ENCODE results near the gene MRPL14.

MRPL14 gene

GRCh38 chr6:44152533-44152932, 25.3 kb upstream of the MRPL14 start:
- no peaks in the 10 kb centered on the region for H3K9me3 ChIP-seq (ENCODE audit: low read depth, low read length)
- DNase-seq (ENCODE audit: low read depth, low spot score): no peak
- peaks cover 17% of the 10 kb centered on the region; the same call in 1 of the 2 replicates for H3K36me3 ChIP-seq (ENCODE audit: insufficient read depth, low read length)
- no peak overlapping the region for H3K27ac ChIP-seq
- H3K4me3 ChIP-seq: no peak overlapping the region
- TF ChIP-seq POLR2AphosphoS5 (IDR thresholded peaks at IDR 0.05; ENCODE audit: borderline replicate concordance, low read depth, low read length): no peak
- no peak overlapping the region for H3K9ac ChIP-seq (ENCODE audit: insufficient read length)

- DNase-seq (ENCODE audit: low read depth, low spot score): no peak
- Histone ChIP-seq H3K9ac (ENCODE audit: insufficient read length) (no peak overlapping the region), H3K9me3 (ENCODE audit: low read depth, low read length) (no peaks in the 10 kb centered on the region), H3K27ac (no peak overlapping the region), H3K36me3 (ENCODE audit: insufficient read depth, low read length) (peaks cover 18% of the 10 kb centered on the region; the same call in 1 of the 2 replicates), H3K4me3 (no peak overlapping the region)
- TF ChIP-seq FOXP2 (optimal IDR thresholded peaks at IDR 0.05; ENCODE audit: control extremely low read depth, extremely low read length, insufficient read depth) (no peak), POLR2AphosphoS5 (IDR thresholded peaks at IDR 0.05; ENCODE audit: borderline replicate concordance, low read depth, low read length) (no peak), EZH2 (IDR thresholded peaks at IDR 0.05) (no peak)
These were observed 24.8 kb upstream of the MRPL14 start for GRCh38 chr6:44152109-44152461.

GRCh38 chr6:44151348-44152108, 24.3 kb upstream of the MRPL14 start:
- Histone ChIP-seq H3K4me3 (no peak overlapping the region), H3K36me3 (ENCODE audit: insufficient read depth, low read length) (peaks cover 18% of the 10 kb centered on the region; the same call in 1 of the 2 replicates), H3K27ac (no peak overlapping the region), H3K9me3 (ENCODE audit: low read depth, low read length) (no peaks in the 10 kb centered on the region), H3K9ac (ENCODE audit: insufficient read length) (no peak overlapping the region)
- no peak for DNase-seq (ENCODE audit: low read depth, low spot score)
- TF ChIP-seq EZH2 (IDR thresholded peaks at IDR 0.05) (no peak), FOXP2 (optimal IDR thresholded peaks at IDR 0.05; ENCODE audit: control extremely low read depth, extremely low read length, insufficient read depth) (no peak), POLR2AphosphoS5 (IDR thresholded peaks at IDR 0.05; ENCODE audit: borderline replicate concordance, low read depth, low read length) (no peak)

- Histone ChIP-seq H3K9ac (ENCODE audit: insufficient read length) (no peak overlapping the region), H3K27ac (no peak overlapping the region), H3K9me3 (ENCODE audit: low read depth, low read length) (no peaks in the 10 kb centered on the region), H3K4me3 (no peak overlapping the region), H3K36me3 (ENCODE audit: insufficient read depth, low read length) (peaks cover 26% of the 10 kb centered on the region; the same call in 1 of the 2 replicates)
- TF ChIP-seq POLR2AphosphoS5 (IDR thresholded peaks at IDR 0.05; ENCODE audit: borderline replicate concordance, low read depth, low read length): no peak
- no peak for TF ChIP-seq FOXP2 (optimal IDR thresholded peaks at IDR 0.05; ENCODE audit: control extremely low read depth, extremely low read length, insufficient read depth)
- TF ChIP-seq EZH2 (IDR thresholded peaks at IDR 0.05): no peak
- no peak for DNase-seq (ENCODE audit: low read depth, low spot score)
These were observed 23.2 kb upstream of the MRPL14 start for GRCh38 chr6:44150317-44150917.

GRCh38 chr6:44149369-44150012, 22.2 kb upstream of the MRPL14 start:
- Histone ChIP-seq H3K36me3 (ENCODE audit: insufficient read depth, low read length) (peaks cover 26% of the 10 kb centered on the region; the same call in 1 of the 2 replicates), H3K4me3 (no peak overlapping the region), H3K9ac (ENCODE audit: insufficient read length) (no peak overlapping the region), H3K9me3 (ENCODE audit: low read depth, low read length) (no peaks in the 10 kb centered on the region), H3K27ac (no peak overlapping the region)
- TF ChIP-seq POLR2AphosphoS5 (IDR thresholded peaks at IDR 0.05; ENCODE audit: borderline replicate concordance, low read depth, low read length) (no peak), EZH2 (IDR thresholded peaks at IDR 0.05) (no peak), FOXP2 (optimal IDR thresholded peaks at IDR 0.05; ENCODE audit: control extremely low read depth, extremely low read length, insufficient read depth) (no peak)
- no peak for DNase-seq (ENCODE audit: low read depth, low spot score)

GRCh38 chr6:44148306-44148705, 21.1 kb upstream of the MRPL14 start:
- Histone ChIP-seq H3K27ac (no peak overlapping the region), H3K9me3 (ENCODE audit: low read depth, low read length) (no peaks in the 10 kb centered on the region), H3K9ac (ENCODE audit: insufficient read length) (no peak overlapping the region), H3K4me3 (no peak overlapping the region), H3K36me3 (ENCODE audit: insufficient read depth, low read length) (peaks cover 35% of the 10 kb centered on the region)
- TF ChIP-seq EZH2 (IDR thresholded peaks at IDR 0.05) (no peak), FOXP2 (optimal IDR thresholded peaks at IDR 0.05; ENCODE audit: control extremely low read depth, extremely low read length, insufficient read depth) (no peak), POLR2AphosphoS5 (IDR thresholded peaks at IDR 0.05; ENCODE audit: borderline replicate concordance, low read depth, low read length) (no peak)
- no peak for DNase-seq (ENCODE audit: low read depth, low spot score)

- TF ChIP-seq FOXP2 (optimal IDR thresholded peaks at IDR 0.05; ENCODE audit: control extremely low read depth, extremely low read length, insufficient read depth): no peak
- TF ChIP-seq EZH2 (IDR thresholded peaks at IDR 0.05): no peak
- TF ChIP-seq POLR2AphosphoS5 (IDR thresholded peaks at IDR 0.05; ENCODE audit: borderline replicate concordance, low read depth, low read length): no peak
- Histone ChIP-seq H3K9ac (ENCODE audit: insufficient read length) (no peak overlapping the region), H3K36me3 (ENCODE audit: insufficient read depth, low read length) (peaks cover 43% of the 10 kb centered on the region), H3K9me3 (ENCODE audit: low read depth, low read length) (no peaks in the 10 kb centered on the region), H3K4me3 (no peak overlapping the region), H3K27ac (no peak overlapping the region)
- DNase-seq (ENCODE audit: low read depth, low spot score): no peak
These were observed 20.0 kb upstream of the MRPL14 start for GRCh38 chr6:44147256-44147655.

- H3K36me3 ChIP-seq (ENCODE audit: insufficient read depth, low read length): peaks cover 43% of the 10 kb centered on the region
These were observed 19.4 kb upstream of the MRPL14 start for GRCh38 chr6:44146685-44147084.

More at GRCh38 chr6:44146685-44147084, 19.4 kb upstream of the MRPL14 start:
- H3K9ac ChIP-seq (ENCODE audit: insufficient read length): no peak overlapping the region
- H3K27ac ChIP-seq: no peak overlapping the region
- no peak overlapping the region for H3K4me3 ChIP-seq
- DNase-seq (ENCODE audit: low read depth, low spot score): no peak
- no peak for TF ChIP-seq FOXP2 (optimal IDR thresholded peaks at IDR 0.05; ENCODE audit: control extremely low read depth, extremely low read length, insufficient read depth)
- no peaks in the 10 kb centered on the region for H3K9me3 ChIP-seq (ENCODE audit: low read depth, low read length)
